SK-N-SH (cell line): ENCODE measurements around the gene USE1.

ENCODE experiments used
- CTCF ChIP-seq: fragments of 200-600 bp; sonication (generic); IDR thresholded peaks from 2 replicates; pipeline ENCODE4 v1.6.1; 2017; ENCODE audit warnings: antibody characterized with exemption, mild to moderate bottlenecking, moderate library complexity
- EP300 ChIP-seq, 2 experiments: IDR thresholded peaks; 2 replicates each; pipeline versions ENCODE4 v1.4.0 to v1.6.1; 2012; ENCODE audit warnings: borderline replicate concordance in 1 of 2, low read depth in 1 of 2, low read length in 1 of 2
- FOXM1 ChIP-seq: IDR thresholded peaks from 2 replicates; pipeline ENCODE4 v1.4.0; 2012; ENCODE audit warnings: low read depth, mild to moderate bottlenecking
- GATA2 ChIP-seq: sonication (generic); formaldehyde crosslinking; IDR thresholded peaks from 2 replicates; pipeline ENCODE4 v1.5.0; 2020; ENCODE audit warnings: mild to moderate bottlenecking, missing genetic modification reagents
- JUND ChIP-seq: IDR thresholded peaks from 2 replicates; pipeline ENCODE4 v1.4.0; 2012
- MAX ChIP-seq: IDR thresholded peaks from 2 replicates; pipeline ENCODE4 v1.4.0; 2012; ENCODE audit warnings: low read depth
- MXI1 ChIP-seq: IDR thresholded peaks from 2 replicates; pipeline ENCODE4 v1.6.1; 2012; ENCODE audit warnings: mild to moderate bottlenecking, low read depth, low read length, improper control_type of control experiment
- POLR2AphosphoS5 ChIP-seq: IDR thresholded peaks from 2 replicates; pipeline ENCODE4 v1.6.1; 2012; ENCODE audit warnings: low read depth, low read length
- RAD21 ChIP-seq: IDR thresholded peaks from 2 replicates; pipeline ENCODE4 v1.6.1; 2012; ENCODE audit warnings: mild to moderate bottlenecking, low read length
- RCOR1 ChIP-seq: fragments of 150-350 bp; IDR thresholded peaks from 2 replicates; pipeline ENCODE4 v1.6.1; 2017; ENCODE audit warnings: antibody characterized with exemption, low read length
- REST ChIP-seq: IDR thresholded peaks from 2 replicates; pipeline ENCODE4 v1.6.1; 2012; ENCODE audit warnings: mild to moderate bottlenecking, low read depth, low read length, moderate library complexity

- TF ChIP-seq CTCF (no peak), JUND (no peak), GATA2 (CRISPR knock-in tag) (no peak), FOXM1 (no peak), RAD21 (no peak), POLR2AphosphoS5 (no peak), REST (no peak), EP300 (IDR thresholded peaks at IDR 0.05; ENCODE audit: borderline replicate concordance in 1 of 2, low read depth in 1 of 2, low read length in 1 of 2) (no peak), MXI1 (no peak), MAX (no peak), RCOR1 (no peak)
These were observed 12.4 kb upstream of the USE1 start for GRCh38 chr19:17202713-17203112.
